ENCODE data around the gene MYO10. TPM values are rescaled to one million over a fixed set of nuclear protein-coding genes. Genes with fewer than 3 reads are reported as not detected.
A peak's percentile ranks its signal among the peaks of the same experiment; 100 is the strongest.

Gene MYO10
- total and polyA plus RNA-seq, 2 experiments from 2014 or later: 119 to 276 TPM

- Histone ChIP-seq H3K79me2 (replicated peaks; ENCODE audit: insufficient read depth) (peaks cover 71% of the 10 kb centered on the region), H3K4me2 (no peak overlapping the region), H3K9me2 (ENCODE audit: insufficient read depth) (no peaks in the 10 kb centered on the region), H3K4me1 (ENCODE audit: insufficient read depth) (peaks cover 31% of the 10 kb centered on the region), H3K27ac (ENCODE audit: low read depth) (0 out of 2 replicates have a peak overlapping the region, but pooled peaks have one; percentile 55), H3F3A (replicated peaks; ENCODE audit: low read depth) (peaks cover 24% of the 10 kb centered on the region; the same call in 1 of the 2 replicates), H3K4me3 (no peak overlapping the region), H2AFZ (no peak overlapping the region), H3K27me3 (ENCODE audit: insufficient read depth) (no peaks in the 10 kb centered on the region), H3K36me3 (ENCODE audit: insufficient read depth) (peaks cover 60% of the 10 kb centered on the region), H4K20me1 (replicated peaks; ENCODE audit: insufficient read depth) (peaks cover 30% of the 10 kb centered on the region)
- Mint-ChIP-seq H3K27me3 (ENCODE audit: insufficient read depth, low read depth, poor library complexity) (peaks cover 14% of the 10 kb centered on the region), H3K4me3 (no peak overlapping the region), H3K4me1 (peaks cover 33% of the 10 kb centered on the region), H3K9me3 (no peaks in the 10 kb centered on the region), H3K27ac (no peak overlapping the region), H3K36me3 (ENCODE audit: low read depth) (peaks cover 82% of the 10 kb centered on the region)
- no peak for TF ChIP-seq JUNB (IDR thresholded peaks at IDR 0.05; ENCODE audit: unreplicated experiment)
- TF ChIP-seq, protein P1, sequence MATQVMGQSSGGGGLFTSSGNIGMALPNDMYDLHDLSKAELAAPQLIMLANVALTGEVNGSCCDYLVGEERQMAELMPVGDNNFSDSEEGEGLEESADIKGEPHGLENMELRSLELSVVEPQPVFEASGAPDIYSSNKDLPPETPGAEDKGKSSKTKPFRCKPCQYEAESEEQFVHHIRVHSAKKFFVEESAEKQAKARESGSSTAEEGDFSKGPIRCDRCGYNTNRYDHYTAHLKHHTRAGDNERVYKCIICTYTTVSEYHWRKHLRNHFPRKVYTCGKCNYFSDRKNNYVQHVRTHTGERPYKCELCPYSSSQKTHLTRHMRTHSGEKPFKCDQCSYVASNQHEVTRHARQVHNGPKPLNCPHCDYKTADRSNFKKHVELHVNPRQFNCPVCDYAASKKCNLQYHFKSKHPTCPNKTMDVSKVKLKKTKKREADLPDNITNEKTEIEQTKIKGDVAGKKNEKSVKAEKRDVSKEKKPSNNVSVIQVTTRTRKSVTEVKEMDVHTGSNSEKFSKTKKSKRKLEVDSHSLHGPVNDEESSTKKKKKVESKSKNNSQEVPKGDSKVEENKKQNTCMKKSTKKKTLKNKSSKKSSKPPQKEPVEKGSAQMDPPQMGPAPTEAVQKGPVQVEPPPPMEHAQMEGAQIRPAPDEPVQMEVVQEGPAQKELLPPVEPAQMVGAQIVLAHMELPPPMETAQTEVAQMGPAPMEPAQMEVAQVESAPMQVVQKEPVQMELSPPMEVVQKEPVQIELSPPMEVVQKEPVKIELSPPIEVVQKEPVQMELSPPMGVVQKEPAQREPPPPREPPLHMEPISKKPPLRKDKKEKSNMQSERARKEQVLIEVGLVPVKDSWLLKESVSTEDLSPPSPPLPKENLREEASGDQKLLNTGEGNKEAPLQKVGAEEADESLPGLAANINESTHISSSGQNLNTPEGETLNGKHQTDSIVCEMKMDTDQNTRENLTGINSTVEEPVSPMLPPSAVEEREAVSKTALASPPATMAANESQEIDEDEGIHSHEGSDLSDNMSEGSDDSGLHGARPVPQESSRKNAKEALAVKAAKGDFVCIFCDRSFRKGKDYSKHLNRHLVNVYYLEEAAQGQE (IDR thresholded peaks at IDR 0.05; ENCODE audit: unreplicated experiment): no peak
- no peak for TF ChIP-seq CTCF (conservative IDR thresholded peaks at IDR 0.05; ENCODE audit: low read depth in 2 of 2)
- TF ChIP-seq POLR2AphosphoS5 (IDR thresholded peaks at IDR 0.05; ENCODE audit: low read depth): no peak
- no peak for TF ChIP-seq ZNF331 (CRISPR knock-in tag; IDR thresholded peaks at IDR 0.05; ENCODE audit: low read depth)
- no peak for TF ChIP-seq STAT1 (IDR thresholded peaks at IDR 0.05; ENCODE audit: unreplicated experiment)
- no peak for TF ChIP-seq ZNF462 (CRISPR knock-in tag; IDR thresholded peaks at IDR 0.05)
- ATAC-seq (no peak), DNase-seq (ENCODE audit: low spot score) (no peak)
These were observed 228.3 kb downstream of the MYO10 start for GRCh38 chr5:16707869-16708192.

All from GM23338 (cell line).